ENCODE measurements around the gene ITGBL1. TPM values are rescaled to one million over a fixed set of nuclear protein-coding genes. Genes with fewer than 3 reads are reported as not detected.

The ITGBL1 gene
- total and polyA plus RNA-seq, 2 of the 8 experiments (the other 6 are each of a cell fraction or from before 2014, with no cell fraction given) = not detected

- TF ChIP-seq CHD7 (IDR thresholded peaks at IDR 0.05; ENCODE audit: insufficient replicate concordance, low read length) = no peak
- no peak for TF ChIP-seq TAF7 (optimal IDR thresholded peaks at IDR 0.05; ENCODE audit: borderline replicate concordance, low read depth, low read length)
- no peak for TF ChIP-seq E2F6 (IDR thresholded peaks at IDR 0.05)
- no peak for TF ChIP-seq SUZ12 (IDR thresholded peaks at IDR 0.05; ENCODE audit: low read length)
- no peak for TF ChIP-seq EGR1 (IDR thresholded peaks at IDR 0.05; ENCODE audit: borderline replicate concordance, low read depth, low read length)
- no peak for TF ChIP-seq POLR2AphosphoS5 (IDR thresholded peaks at IDR 0.05; ENCODE audit: low read depth, low read length)
Measured at GRCh38 chr13:101661839-101662238, 209.4 kb downstream of the ITGBL1 start (continued).
